Body of pancreas (tissue), 4 donors: Measurements from ENCODE around the gene TMEM135.

Experiments
- CTCF ChIP-seq, 7 experiments: fragments of 450-650 bp in 4 of 7; fragments of 200-600 bp in 3 of 7; sonication (generic) in 3 of 7; IDR thresholded peaks; one replicate each; pipeline ENCODE4 v1.5.1; 2016 to 2019; ENCODE audit warnings: antibody characterized with exemption in 7 of 7
- POLR2A ChIP-seq, 3 donors: fragments of 450-650 bp; IDR thresholded peaks; one replicate each; pipeline ENCODE4 v1.6.1; 2016; ENCODE audit warnings: antibody characterized with exemption in 3 of 3, mild to moderate bottlenecking in 2 of 3

GRCh38 chr11:87213444-87213843 is 175.7 kb downstream of the TMEM135 start:
- TF ChIP-seq CTCF (IDR thresholded peaks at IDR 0.05) (no peak), POLR2A (IDR thresholded peaks at IDR 0.05) (no peak)
